ENCODE results near the gene RUFY3. TPM values are rescaled to one million over a fixed set of nuclear protein-coding genes. Genes with fewer than 3 reads are reported as not detected.

Gene RUFY3
- total and polyA plus RNA-seq, 2 of the 4 experiments (the other 2 are of a cell fraction) = 19.6 to 28.9 TPM

DNA sequence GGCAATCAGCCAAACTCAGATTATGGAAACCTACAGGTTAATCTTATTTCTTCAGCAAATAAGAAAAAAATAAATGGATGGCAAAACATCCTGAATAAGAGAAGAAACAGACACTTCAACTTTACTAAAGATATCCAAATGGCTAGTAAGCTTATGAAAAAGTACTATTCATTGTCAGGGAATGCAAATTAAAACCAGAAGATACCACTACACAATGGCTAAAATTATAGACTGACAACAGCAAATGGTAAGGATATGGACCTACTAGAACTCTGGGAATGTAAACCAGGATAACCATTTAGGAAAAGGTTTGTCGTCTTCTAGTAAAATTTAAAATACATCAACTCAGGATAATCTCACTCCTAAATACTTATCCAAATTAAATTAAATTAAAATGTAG lies 93.6 kb downstream of the RUFY3 start:
- TF ChIP-seq SMC3 (IDR thresholded peaks at IDR 0.05; ENCODE audit: low read depth, low read length) (no peak), RFX5 (IDR thresholded peaks at IDR 0.05; ENCODE audit: low read depth, low read length) (no peak), NFE2L2 (IDR thresholded peaks at IDR 0.05; ENCODE audit: low read depth, low read length) (no peak), FOS (IDR thresholded peaks at IDR 0.05; ENCODE audit: low read depth, low read length) (no peak), POLR2A (IDR thresholded peaks at IDR 0.05; ENCODE audit: low read depth, low read length) (no peak), RCOR1 (IDR thresholded peaks at IDR 0.05; ENCODE audit: insufficient replicate concordance, low read length) (no peak)
- TF ChIP-seq, protein P1, sequence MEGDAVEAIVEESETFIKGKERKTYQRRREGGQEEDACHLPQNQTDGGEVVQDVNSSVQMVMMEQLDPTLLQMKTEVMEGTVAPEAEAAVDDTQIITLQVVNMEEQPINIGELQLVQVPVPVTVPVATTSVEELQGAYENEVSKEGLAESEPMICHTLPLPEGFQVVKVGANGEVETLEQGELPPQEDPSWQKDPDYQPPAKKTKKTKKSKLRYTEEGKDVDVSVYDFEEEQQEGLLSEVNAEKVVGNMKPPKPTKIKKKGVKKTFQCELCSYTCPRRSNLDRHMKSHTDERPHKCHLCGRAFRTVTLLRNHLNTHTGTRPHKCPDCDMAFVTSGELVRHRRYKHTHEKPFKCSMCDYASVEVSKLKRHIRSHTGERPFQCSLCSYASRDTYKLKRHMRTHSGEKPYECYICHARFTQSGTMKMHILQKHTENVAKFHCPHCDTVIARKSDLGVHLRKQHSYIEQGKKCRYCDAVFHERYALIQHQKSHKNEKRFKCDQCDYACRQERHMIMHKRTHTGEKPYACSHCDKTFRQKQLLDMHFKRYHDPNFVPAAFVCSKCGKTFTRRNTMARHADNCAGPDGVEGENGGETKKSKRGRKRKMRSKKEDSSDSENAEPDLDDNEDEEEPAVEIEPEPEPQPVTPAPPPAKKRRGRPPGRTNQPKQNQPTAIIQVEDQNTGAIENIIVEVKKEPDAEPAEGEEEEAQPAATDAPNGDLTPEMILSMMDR (conservative IDR thresholded peaks at IDR 0.05; ENCODE audit: low read depth, low read length) = no peak
- TF ChIP-seq, protein P2, sequence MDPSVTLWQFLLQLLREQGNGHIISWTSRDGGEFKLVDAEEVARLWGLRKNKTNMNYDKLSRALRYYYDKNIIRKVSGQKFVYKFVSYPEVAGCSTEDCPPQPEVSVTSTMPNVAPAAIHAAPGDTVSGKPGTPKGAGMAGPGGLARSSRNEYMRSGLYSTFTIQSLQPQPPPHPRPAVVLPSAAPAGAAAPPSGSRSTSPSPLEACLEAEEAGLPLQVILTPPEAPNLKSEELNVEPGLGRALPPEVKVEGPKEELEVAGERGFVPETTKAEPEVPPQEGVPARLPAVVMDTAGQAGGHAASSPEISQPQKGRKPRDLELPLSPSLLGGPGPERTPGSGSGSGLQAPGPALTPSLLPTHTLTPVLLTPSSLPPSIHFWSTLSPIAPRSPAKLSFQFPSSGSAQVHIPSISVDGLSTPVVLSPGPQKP (IDR thresholded peaks at IDR 0.05; ENCODE audit: borderline replicate concordance, low read depth, low read length) = no peak
- no peak overlapping the region for H2BK20ac ChIP-seq (ENCODE audit: low read depth, low read length)
- no peaks in the 10 kb centered on the region for H3K9me1 ChIP-seq (ENCODE audit: insufficient read depth, low read length)
- H3K56ac ChIP-seq (ENCODE audit: extremely low read depth, insufficient read depth, low read length) = no peak overlapping the region
- H3K36me3 ChIP-seq (ENCODE audit: control insufficient read depth, insufficient read depth, low read length) = peaks cover 14% of the 10 kb centered on the region
- H2AFZ ChIP-seq (replicated peaks; ENCODE audit: low read length, poor library complexity) = no peak overlapping the region
- H3K9me3 ChIP-seq (ENCODE audit: control insufficient read depth, insufficient read depth, low read length) = no peaks in the 10 kb centered on the region
- no peak overlapping the region for H2BK5ac ChIP-seq (ENCODE audit: low read depth, low read length, poor library complexity, severe bottlenecking)
- POLR2A ChIA-PET (ENCODE audit: unreplicated experiment) = no interaction called here
- no peak overlapping the region for H4K91ac ChIP-seq (ENCODE audit: insufficient read depth, low read depth, low read length)
- no peak overlapping the region for H2AK9ac ChIP-seq (replicated peaks; ENCODE audit: low read depth, low read length, poor library complexity)
- DNase-seq (no peak), ATAC-seq (ENCODE audit: low read depth) (no peak)
- no peaks in the 10 kb centered on the region; a peak in 1 of 4 replicates for H3K79me1 ChIP-seq (ENCODE audit: low read depth in 1 of 2, low read length in 2 of 2)
- no peak overlapping the region for H4K8ac ChIP-seq (ENCODE audit: low read depth in 2 of 2, low read length in 2 of 2)
- no peak overlapping the region for H2BK15ac ChIP-seq (ENCODE audit: low read depth, low read length)
- no TSS peak for BruUV-seq (replicated peaks)
- H3K14ac ChIP-seq (replicated peaks; ENCODE audit: low read depth, low read length) = no peak overlapping the region
- no peak overlapping the region for H3K4me3 ChIP-seq (ENCODE audit: insufficient read depth, low read depth, low read length)
- intact Hi-C loops (cut with micrococcal nuclease) (no loop called here), dilution Hi-C loops (cut with HindIII; ENCODE audit: low sequenced_read_pairs, unreplicated experiment) (no loop called here), in situ Hi-C loops (cut with MboI; ENCODE audit: low sequenced_read_pairs) (no loop called here)
- H3K4me2 ChIP-seq (ENCODE audit: low read depth, low read length) = no peak overlapping the region
- no peaks in the 10 kb centered on the region for H3K27me3 ChIP-seq (ENCODE audit: control insufficient read depth, insufficient read depth, low read length)
- no peak overlapping the region for H3K18ac ChIP-seq (ENCODE audit: low read depth, low read length)
- H4K20me1 ChIP-seq (ENCODE audit: insufficient read depth, low read length) = no peaks in the 10 kb centered on the region
- no peak overlapping the region for H3K27ac ChIP-seq (ENCODE audit: insufficient read depth, low read length)
- H2AK5ac ChIP-seq (ENCODE audit: low read depth, low read length) = no peak overlapping the region
- H2BK120ac ChIP-seq (ENCODE audit: low read depth, low read length) = no peak overlapping the region
- WGBS, 2 experiments (ENCODE audit: extremely low coverage in 2 of 2, insufficient read length in 1 of 2) = no CpG with 5 or more reads among the region's 1 CpG
- no peak overlapping the region for H3K23ac ChIP-seq (ENCODE audit: low read depth, low read length)
- CTCF ChIA-PET = no interaction called here
- no peak overlapping the region for H3K4ac ChIP-seq (ENCODE audit: low read depth, low read length)
- H3K4me1 ChIP-seq (ENCODE audit: control insufficient read depth, insufficient read depth, low read length) = no peaks in the 10 kb centered on the region
- H4K5ac ChIP-seq (ENCODE audit: low read depth, low read length) = no peak overlapping the region
- no peak overlapping the region for H3K9ac ChIP-seq (ENCODE audit: low read depth, low read length)

All from IMR-90 (cell line).